GM20431 (cell line): ENCODE measurements around the gene METTL27.
"Not testable (repeated sequence)": the region's sequence is repeated elsewhere in the genome, so short reads cannot be mapped to it uniquely, and the experiment has no call there.

Experiments
- in situ Hi-C: fragments of 300-500 bp; cut with MseI, MboI; formaldehyde crosslinking; loops from one replicate; pipeline ENCODE4 v1.15.0; 2020; ENCODE audit warnings: low sequenced_read_pairs; ENCODE audit not compliant: unreplicated experiment

The METTL27 gene

GRCh38 chr7:73823257-73823656 is 19.1 kb downstream of the METTL27 start:
- in situ Hi-C loops = no loop called here

- in situ Hi-C loops = no loop called here
Measured at GRCh38 chr7:73822319-73823173, 19.8 kb downstream of the METTL27 start.

- in situ Hi-C loops = not testable (repeated sequence)
Measured at GRCh38 chr7:73821597-73822285, 20.6 kb downstream of the METTL27 start.

- in situ Hi-C loops = no loop called here
Measured at GRCh38 chr7:73820013-73820412, 22.3 kb downstream of the METTL27 start.

- in situ Hi-C loops = no loop called here
Measured at GRCh38 chr7:73817121-73817520, 25.2 kb downstream of the METTL27 start.

GRCh38 chr7:73815436-73815835 is 26.9 kb downstream of the METTL27 start:
- in situ Hi-C loops = no loop called here

GRCh38 chr7:73812996-73813395 is 29.3 kb downstream of the METTL27 start:
- in situ Hi-C loops = no loop called here

GRCh38 chr7:73811760-73812168 is 30.6 kb downstream of the METTL27 start:
- in situ Hi-C loops = no loop called here

GRCh38 chr7:73810998-73811360 is 31.3 kb downstream of the METTL27 start:
- in situ Hi-C loops = no loop called here

GRCh38 chr7:73809467-73809951 is 32.8 kb downstream of the METTL27 start:
- in situ Hi-C loops = no loop called here

GRCh38 chr7:73802459-73802858 is 39.9 kb downstream of the METTL27 start:
- in situ Hi-C loops = no loop called here

- in situ Hi-C loops = no loop called here
Measured at GRCh38 chr7:73801577-73801976, 40.7 kb downstream of the METTL27 start.

- in situ Hi-C loops = no loop called here
Measured at GRCh38 chr7:73799282-73800141, 42.8 kb downstream of the METTL27 start.

- in situ Hi-C loops = not testable (repeated sequence)
Measured at GRCh38 chr7:73797176-73797575, 45.1 kb downstream of the METTL27 start.

GRCh38 chr7:73796656-73797055 is 45.7 kb downstream of the METTL27 start:
- in situ Hi-C loops = not testable (repeated sequence)

GRCh38 chr7:73795188-73795587 is 47.1 kb downstream of the METTL27 start:
- in situ Hi-C loops = not testable (repeated sequence)

GRCh38 chr7:73791170-73791690 is 51.1 kb downstream of the METTL27 start:
- in situ Hi-C loops = not testable (repeated sequence)

- in situ Hi-C loops = no loop called here
Measured at GRCh38 chr7:73789051-73789450, 53.3 kb downstream of the METTL27 start.

GRCh38 chr7:73787786-73788048 is 54.6 kb downstream of the METTL27 start:
- in situ Hi-C loops = not testable (repeated sequence)

- in situ Hi-C loops = no loop called here
Measured at GRCh38 chr7:73786588-73786987, 55.7 kb downstream of the METTL27 start.
